KBM-7 (cell line): ENCODE results near the gene CFAP45.
A peak's percentile ranks its signal among the peaks of the same experiment; 100 is the strongest.

ENCODE experiments used
- DNase-seq: peaks from one replicate; pipeline ENCODE4 v3.0.0-alpha.2; 2015
- in situ Hi-C: fragments of 300-500 bp; cut with MboI; formaldehyde crosslinking; loops from 2 replicates; pipeline ENCODE4 v1.14.3; 2020; ENCODE audit warnings: low sequenced_read_pairs, low pct_unique_long_range_greater_than_20kb, mixed read lengths

CFAP45 gene

GRCh38 chr1:159862557-159862956, 37.4 kb downstream of the CFAP45 start, which contains the start of gene VSIG8:
VSIG8 (minus strand) TSS chr1:159862657; CDS start chr1:159862521, 136 bp downstream.
- in situ Hi-C loops, result no loop called here
- no peak for DNase-seq

GRCh38 chr1:159862031-159862430, 37.9 kb downstream of the CFAP45 start:
- DNase-seq, result no peak
- in situ Hi-C loops, result no loop called here

GRCh38 chr1:159861218-159861617, 38.7 kb downstream of the CFAP45 start:
- in situ Hi-C loops, result no loop called here
- DNase-seq, result no peak

- no peak for DNase-seq
- in situ Hi-C loops, result no loop called here
Measured at GRCh38 chr1:159860456-159860855, 39.5 kb downstream of the CFAP45 start.

- in situ Hi-C loops, result no loop called here
- DNase-seq, result no peak
Measured at GRCh38 chr1:159859767-159860322, 40.1 kb downstream of the CFAP45 start.

- no peak for DNase-seq
- in situ Hi-C loops, result no loop called here
Measured at GRCh38 chr1:159857889-159858288, 42.1 kb downstream of the CFAP45 start.

GRCh38 chr1:159856576-159856975, 43.4 kb downstream of the CFAP45 start:
- in situ Hi-C loops, result no loop called here
- DNase-seq, result no peak

- in situ Hi-C loops, result no loop called here
- DNase-seq, result no peak
Measured at GRCh38 chr1:159855709-159856108, 44.3 kb downstream of the CFAP45 start.

- in situ Hi-C loops, result no loop called here
- peak; percentile 36 for DNase-seq
Measured at GRCh38 chr1:159854693-159855192, 45.2 kb downstream of the CFAP45 start.

GRCh38 chr1:159854116-159854692, 45.8 kb downstream of the CFAP45 start:
- in situ Hi-C loops, result no loop called here

GRCh38 chr1:159853417-159854115, 46.4 kb downstream of the CFAP45 start:
- DNase-seq, result no peak
- in situ Hi-C loops, result no loop called here

More at GRCh38 chr1:159854116-159854692, 45.8 kb downstream of the CFAP45 start:
- no peak for DNase-seq

- in situ Hi-C loops, result no loop called here
Measured at GRCh38 chr1:159851407-159851806, 48.6 kb downstream of the CFAP45 start.

GRCh38 chr1:159849626-159850366, 50.2 kb downstream of the CFAP45 start:
- in situ Hi-C loops, result no loop called here
- DNase-seq, result no peak

More at GRCh38 chr1:159851407-159851806, 48.6 kb downstream of the CFAP45 start:
- DNase-seq, result no peak

GRCh38 chr1:159848326-159848725, 51.6 kb downstream of the CFAP45 start:
- no peak for DNase-seq
- in situ Hi-C loops, result no loop called here

GRCh38 chr1:159847231-159847630, 52.7 kb downstream of the CFAP45 start:
- no peak for DNase-seq
- in situ Hi-C loops, result no loop called here

- in situ Hi-C loops, result no loop called here
- no peak for DNase-seq
Measured at GRCh38 chr1:159845751-159846629, 54.0 kb downstream of the CFAP45 start.

GRCh38 chr1:159843459-159843858, 56.5 kb downstream of the CFAP45 start:
- DNase-seq, result no peak
- in situ Hi-C loops, result no loop called here

- DNase-seq, result no peak
- in situ Hi-C loops, result no loop called here
Measured at GRCh38 chr1:159841749-159842148, 58.2 kb downstream of the CFAP45 start.
